Kidney (tissue), 14 donors: Measurements from ENCODE around the gene STATH. TPM values are rescaled to one million over a fixed set of nuclear protein-coding genes. Genes with fewer than 3 reads are reported as not detected.
"Not testable (repeated sequence)": the region's sequence is repeated elsewhere in the genome, so short reads cannot be mapped to it uniquely, and the experiment has no call there.

Experiments
- DNase-seq, 5 donors: peaks; one replicate each; pipeline ENCODE4 v3.0.0-alpha.2; 2013 to 2020
- FAIRE-seq: peaks from 2 replicates; lab custom pipeline; 2012; peaks lifted over from hg19 to GRCh38; lab: Jason Lieb, UNC
- H3K27ac ChIP-seq, 2 donors: one replicate each; pipeline ENCODE4 v1.7.0; 2013; ENCODE audit warnings: low read depth in 2 of 2, low read length in 2 of 2, inconsistent platforms in 1 of 2
- H3K27me3 ChIP-seq: one replicate; pipeline ENCODE4 v1.7.1; 2013; ENCODE audit warnings: low read length, inconsistent platforms; ENCODE audit not compliant: control insufficient read depth, insufficient read depth
- H3K36me3 ChIP-seq, 3 donors: one replicate each; pipeline versions ENCODE4 v1.7.0 to v1.7.1; 2013; ENCODE audit warnings: low read length in 3 of 3, control low read depth in 1 of 3, inconsistent platforms in 1 of 3; ENCODE audit not compliant: insufficient read depth in 3 of 3, control insufficient read depth in 2 of 3
- H3K4me1 ChIP-seq, 3 donors: one replicate each; pipeline versions ENCODE4 v1.7.0 to v1.7.1; 2013; ENCODE audit warnings: low read length in 3 of 3, inconsistent platforms in 1 of 3, low read depth in 1 of 3; ENCODE audit not compliant: control insufficient read depth in 2 of 3, insufficient read depth in 2 of 3
- H3K4me3 ChIP-seq, 3 donors: one replicate each; pipeline versions ENCODE4 v1.7.0 to v1.8.1; 2013; ENCODE audit warnings: low read length in 3 of 3, control low read depth in 1 of 3, inconsistent platforms in 1 of 3
- H3K9ac ChIP-seq, 3 donors: one replicate each; pipeline versions ENCODE4 v1.7.0 to v1.7.1; 2013; ENCODE audit warnings: low read length in 3 of 3, control low read depth in 1 of 3, inconsistent platforms in 1 of 3
- H3K9me3 ChIP-seq, 3 donors: one replicate each; pipeline versions ENCODE4 v1.7.0 to v1.7.1; 2013; ENCODE audit warnings: low read length in 3 of 3, control low read depth in 1 of 3, inconsistent platforms in 1 of 3; ENCODE audit not compliant: control insufficient read depth in 2 of 3, insufficient read depth in 1 of 3
- intact Hi-C: fragments of 100-400 bp; cut with DNase I; formaldehyde crosslinking; loops from one replicate; pipeline ENCODE4 v1.11.1; 2022
- polyA plus RNA-seq: library from polyadenylated mRNA; stranded (reverse); fragments of 350-450 nt; fragmentation: Illumina TruSeq; extraction: RNeasy Lipid Tissue Mini Kit (QIAGEN cat#74804); gene quantifications from one replicate; pipeline ENCODE4 v1.2.3, GENCODE V29; 2014; ENCODE audit warnings: low read depth, low replicate concordance; ENCODE audit not compliant: insufficient read depth
- total RNA-seq: library from RNA; stranded (reverse); fragmentation: NEBNext Ultra II Directional; extraction: Animal tissue kit (Norgen Biotek cat#: 25700); gene quantifications from one replicate; pipeline ENCODE4 v1.2.1, GENCODE V29; 2021
- TF ChIP-seq, protein P1 (sequence below): IDR thresholded peaks from 3 replicates; pipeline ENCODE4 v1.5.1; 2012; ENCODE audit warnings: mild to moderate bottlenecking, moderate library complexity, borderline replicate concordance; ENCODE audit not compliant: insufficient read depth; ENCODE audit errors: extremely low read depth
- donor health status: control.
- donor health status: control.
- donor health status: control.
- donor health status: control.
- donor health status: control.
- donor health status: DM: yes; HTN: yes; CAD: no.
- donor health status: Normal renal cell carcinoma (clear cell type).

Gene STATH
- total and polyA plus RNA-seq, 2 donors from 2014 or later = not detected

DNA sequence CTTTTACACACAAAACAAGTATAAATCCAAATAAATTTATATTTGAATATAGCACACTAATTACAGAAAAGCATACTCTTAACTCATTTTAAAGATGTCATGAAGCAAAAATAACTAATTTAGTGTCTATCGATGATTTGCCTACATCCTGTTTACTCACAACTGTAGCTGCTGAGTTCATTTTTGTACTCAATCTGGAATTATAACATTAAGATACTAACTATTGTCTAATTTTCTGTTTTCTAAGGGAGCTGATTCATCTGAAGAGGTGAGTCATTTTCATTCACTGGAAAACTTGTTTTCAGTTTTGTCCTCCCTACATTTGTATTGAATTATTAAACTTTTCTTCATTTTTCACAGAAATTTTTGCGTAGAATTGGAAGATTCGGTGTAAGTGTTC is 3.7 kb downstream of the STATH start:
- Histone ChIP-seq H3K9ac (no peak overlapping the region), H3K27ac (no peak overlapping the region), H3K27me3 (no peaks in the 10 kb centered on the region), H3K9me3 (no peaks in the 10 kb centered on the region), H3K4me3 (no peak overlapping the region), H3K4me1 (no peaks in the 10 kb centered on the region), H3K36me3 (no peaks in the 10 kb centered on the region)
- no peak for FAIRE-seq
- intact Hi-C loops = no loop called here
- no peak for DNase-seq
- TF ChIP-seq, protein P1, sequence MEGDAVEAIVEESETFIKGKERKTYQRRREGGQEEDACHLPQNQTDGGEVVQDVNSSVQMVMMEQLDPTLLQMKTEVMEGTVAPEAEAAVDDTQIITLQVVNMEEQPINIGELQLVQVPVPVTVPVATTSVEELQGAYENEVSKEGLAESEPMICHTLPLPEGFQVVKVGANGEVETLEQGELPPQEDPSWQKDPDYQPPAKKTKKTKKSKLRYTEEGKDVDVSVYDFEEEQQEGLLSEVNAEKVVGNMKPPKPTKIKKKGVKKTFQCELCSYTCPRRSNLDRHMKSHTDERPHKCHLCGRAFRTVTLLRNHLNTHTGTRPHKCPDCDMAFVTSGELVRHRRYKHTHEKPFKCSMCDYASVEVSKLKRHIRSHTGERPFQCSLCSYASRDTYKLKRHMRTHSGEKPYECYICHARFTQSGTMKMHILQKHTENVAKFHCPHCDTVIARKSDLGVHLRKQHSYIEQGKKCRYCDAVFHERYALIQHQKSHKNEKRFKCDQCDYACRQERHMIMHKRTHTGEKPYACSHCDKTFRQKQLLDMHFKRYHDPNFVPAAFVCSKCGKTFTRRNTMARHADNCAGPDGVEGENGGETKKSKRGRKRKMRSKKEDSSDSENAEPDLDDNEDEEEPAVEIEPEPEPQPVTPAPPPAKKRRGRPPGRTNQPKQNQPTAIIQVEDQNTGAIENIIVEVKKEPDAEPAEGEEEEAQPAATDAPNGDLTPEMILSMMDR = no peak

DNA sequence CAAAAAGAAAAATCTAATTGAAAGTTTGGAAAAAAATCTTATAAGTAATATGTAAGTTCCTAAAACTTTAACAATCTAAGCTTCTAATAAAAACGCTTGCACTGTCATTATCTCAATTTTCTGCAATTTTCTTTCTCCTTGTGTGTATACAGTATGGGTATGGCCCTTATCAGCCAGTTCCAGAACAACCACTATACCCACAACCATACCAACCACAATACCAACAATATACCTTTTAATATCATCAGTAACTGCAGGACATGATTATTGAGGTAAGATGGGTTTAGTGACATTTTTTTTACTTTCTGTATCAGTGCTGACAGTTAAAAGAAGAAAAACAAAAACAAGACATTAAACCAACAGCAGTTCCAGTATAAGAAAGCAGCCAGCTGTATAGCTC is 4.9 kb downstream of the STATH start:
- Histone ChIP-seq H3K9me3 (no peaks in the 10 kb centered on the region), H3K27ac (no peak overlapping the region), H3K27me3 (no peaks in the 10 kb centered on the region), H3K36me3 (no peaks in the 10 kb centered on the region), H3K4me3 (no peak overlapping the region), H3K4me1 (no peaks in the 10 kb centered on the region), H3K9ac (no peak overlapping the region)
- TF ChIP-seq, protein P1 = no peak
- FAIRE-seq (no peak), DNase-seq (no peak)
- intact Hi-C loops = no loop called here

DNA sequence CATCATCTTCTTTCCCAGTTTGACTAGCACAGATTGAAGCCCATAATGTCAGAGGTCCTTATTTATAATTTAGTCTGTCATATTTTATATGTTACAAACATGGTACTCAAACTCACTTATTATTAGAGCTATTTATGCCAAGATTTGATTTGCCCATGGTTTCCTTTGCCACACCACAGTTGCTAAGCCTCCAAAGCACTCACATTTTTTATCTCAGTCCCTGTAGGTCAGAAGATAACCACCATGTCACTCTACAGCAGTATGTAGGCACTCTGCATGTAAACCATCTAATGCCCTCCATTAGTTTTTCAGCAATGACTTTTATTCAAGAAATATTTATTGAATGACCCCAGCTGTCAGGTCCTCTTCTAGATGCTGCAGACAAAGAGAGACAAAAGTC is 6.7 kb downstream of the STATH start:
- FAIRE-seq = no peak
- Histone ChIP-seq H3K27me3 (no peaks in the 10 kb centered on the region), H3K36me3 (no peaks in the 10 kb centered on the region), H3K9ac (no peak overlapping the region), H3K27ac (no peak overlapping the region), H3K9me3 (no peaks in the 10 kb centered on the region), H3K4me1 (no peaks in the 10 kb centered on the region), H3K4me3 (no peak overlapping the region)
- DNase-seq = no peak
- intact Hi-C loops = no loop called here
- TF ChIP-seq, protein P1 = no peak

DNA sequence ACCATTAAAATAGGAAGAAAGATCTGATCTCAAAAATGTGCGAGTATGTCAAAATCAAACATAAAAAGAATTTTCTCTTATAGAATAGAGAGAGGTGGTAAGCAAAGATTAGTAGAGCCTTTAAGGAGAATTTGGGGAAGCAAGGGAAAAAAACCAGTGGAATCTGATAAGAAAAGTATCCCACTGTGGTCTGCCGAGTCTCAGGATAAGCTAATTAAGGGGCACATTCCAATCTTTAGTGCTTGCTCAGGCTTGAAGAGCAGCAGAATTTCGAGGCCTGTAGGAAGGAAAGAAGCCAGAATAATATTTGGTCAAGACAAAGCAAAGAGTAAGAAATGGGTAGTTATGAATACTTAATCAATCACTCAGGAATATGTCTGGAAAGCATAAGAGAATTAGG is 13.0 kb downstream of the STATH start:
- Histone ChIP-seq H3K36me3 (no peaks in the 10 kb centered on the region), H3K27me3 (no peaks in the 10 kb centered on the region), H3K9ac (no peak overlapping the region), H3K9me3 (no peaks in the 10 kb centered on the region), H3K27ac (no peak overlapping the region), H3K4me3 (no peak overlapping the region), H3K4me1 (no peaks in the 10 kb centered on the region)
- FAIRE-seq (no peak), DNase-seq (no peak)
- TF ChIP-seq, protein P1 = no peak
- intact Hi-C loops = no loop called here

DNA sequence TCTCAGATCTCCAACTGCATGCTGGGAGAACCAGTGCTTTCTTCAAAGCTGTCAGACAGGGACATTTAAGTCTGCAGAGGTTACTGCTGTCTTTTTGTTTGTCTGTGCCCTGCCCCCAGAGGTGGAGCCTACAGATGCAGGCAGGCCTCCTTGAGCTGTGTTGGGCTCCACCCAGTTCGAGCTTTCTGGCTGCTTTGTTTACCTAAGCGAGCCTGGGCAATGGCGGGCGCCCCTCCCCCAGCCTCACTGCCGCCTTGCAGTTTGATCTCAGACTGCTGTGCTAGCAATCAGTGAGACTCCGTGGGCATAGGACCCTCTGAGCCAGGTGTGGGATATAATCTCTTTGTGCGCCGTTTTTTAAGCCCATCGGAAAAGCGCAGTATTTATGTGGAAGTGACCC is 23.2 kb downstream of the STATH start:
- H3K4me1 ChIP-seq, intact Hi-C loops, H3K36me3 ChIP-seq, DNase-seq, H3K27ac ChIP-seq, H3K9me3 ChIP-seq, H3K9ac ChIP-seq, H3K27me3 ChIP-seq, FAIRE-seq, H3K4me3 ChIP-seq: not testable (repeated sequence)
